AG09319 (cell line): Measurements from ENCODE around the gene ADAM11.

Experiments
- DNase-seq: peaks from one replicate; pipeline ENCODE4 v3.0.0-alpha.2; 2010; ENCODE audit warnings: low read depth; ENCODE audit errors: extremely low read depth
- TF ChIP-seq, protein P1 (sequence below): IDR thresholded peaks from 2 replicates; pipeline ENCODE4 v1.5.1; 2011; ENCODE audit warnings: low read depth, mild to moderate bottlenecking, inconsistent platforms, low read length, moderate library complexity

Gene ADAM11

DNA sequence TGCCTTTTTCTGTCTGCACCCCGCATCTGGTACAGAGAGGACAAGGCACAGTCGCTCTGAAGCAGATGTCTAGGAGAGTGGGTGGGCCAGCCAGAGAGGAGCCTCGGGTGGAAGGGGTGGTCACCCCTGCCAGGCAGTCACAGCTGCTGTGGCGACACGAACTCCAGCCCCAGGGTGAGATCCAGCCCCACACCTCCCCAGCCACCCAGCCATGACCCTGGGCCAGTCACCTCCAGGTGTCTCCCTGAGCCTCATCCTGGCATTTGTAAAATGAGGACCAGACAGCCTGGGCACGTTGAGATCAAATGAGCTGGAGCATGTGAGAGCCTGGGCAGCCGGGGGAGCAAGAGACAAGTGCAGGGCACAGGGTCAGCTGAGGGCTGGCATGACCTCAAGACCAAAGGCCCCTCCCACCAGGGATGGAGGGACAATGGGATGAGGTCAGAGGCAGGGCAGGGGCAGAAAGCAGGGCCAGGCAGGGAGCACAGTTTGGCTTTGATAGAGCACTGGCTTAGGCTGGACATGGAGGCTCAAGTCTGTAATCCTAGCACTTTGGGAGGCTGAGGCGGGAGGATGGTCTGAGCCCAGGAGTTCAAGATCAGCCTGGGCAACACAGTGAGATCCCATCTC is 7.7 kb downstream of the ADAM11 start:
- TF ChIP-seq, protein P1, sequence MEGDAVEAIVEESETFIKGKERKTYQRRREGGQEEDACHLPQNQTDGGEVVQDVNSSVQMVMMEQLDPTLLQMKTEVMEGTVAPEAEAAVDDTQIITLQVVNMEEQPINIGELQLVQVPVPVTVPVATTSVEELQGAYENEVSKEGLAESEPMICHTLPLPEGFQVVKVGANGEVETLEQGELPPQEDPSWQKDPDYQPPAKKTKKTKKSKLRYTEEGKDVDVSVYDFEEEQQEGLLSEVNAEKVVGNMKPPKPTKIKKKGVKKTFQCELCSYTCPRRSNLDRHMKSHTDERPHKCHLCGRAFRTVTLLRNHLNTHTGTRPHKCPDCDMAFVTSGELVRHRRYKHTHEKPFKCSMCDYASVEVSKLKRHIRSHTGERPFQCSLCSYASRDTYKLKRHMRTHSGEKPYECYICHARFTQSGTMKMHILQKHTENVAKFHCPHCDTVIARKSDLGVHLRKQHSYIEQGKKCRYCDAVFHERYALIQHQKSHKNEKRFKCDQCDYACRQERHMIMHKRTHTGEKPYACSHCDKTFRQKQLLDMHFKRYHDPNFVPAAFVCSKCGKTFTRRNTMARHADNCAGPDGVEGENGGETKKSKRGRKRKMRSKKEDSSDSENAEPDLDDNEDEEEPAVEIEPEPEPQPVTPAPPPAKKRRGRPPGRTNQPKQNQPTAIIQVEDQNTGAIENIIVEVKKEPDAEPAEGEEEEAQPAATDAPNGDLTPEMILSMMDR: no peak
- DNase-seq: no peak

DNA sequence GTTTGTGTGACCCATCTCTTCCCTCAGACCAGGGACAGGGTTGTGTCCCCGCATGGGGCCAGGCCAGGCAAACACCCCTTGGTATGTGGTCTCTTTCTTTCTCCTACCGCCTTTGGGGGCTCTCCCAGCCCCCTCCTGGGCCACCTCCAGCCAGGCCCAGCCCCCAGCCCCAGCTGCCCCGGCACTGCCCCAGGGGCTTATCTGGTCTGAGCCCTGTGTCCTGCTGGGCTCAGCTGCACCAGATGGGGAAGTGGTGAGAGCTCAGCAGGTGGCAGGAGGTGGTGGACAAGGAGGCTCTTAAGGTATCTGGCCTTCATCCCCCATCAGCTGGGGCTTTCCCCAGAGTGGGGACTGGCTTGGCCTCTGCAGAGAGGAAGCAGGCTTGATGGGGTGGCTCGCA is 8.7 kb downstream of the ADAM11 start:
- DNase-seq: no peak
- TF ChIP-seq, protein P1: no peak

DNA sequence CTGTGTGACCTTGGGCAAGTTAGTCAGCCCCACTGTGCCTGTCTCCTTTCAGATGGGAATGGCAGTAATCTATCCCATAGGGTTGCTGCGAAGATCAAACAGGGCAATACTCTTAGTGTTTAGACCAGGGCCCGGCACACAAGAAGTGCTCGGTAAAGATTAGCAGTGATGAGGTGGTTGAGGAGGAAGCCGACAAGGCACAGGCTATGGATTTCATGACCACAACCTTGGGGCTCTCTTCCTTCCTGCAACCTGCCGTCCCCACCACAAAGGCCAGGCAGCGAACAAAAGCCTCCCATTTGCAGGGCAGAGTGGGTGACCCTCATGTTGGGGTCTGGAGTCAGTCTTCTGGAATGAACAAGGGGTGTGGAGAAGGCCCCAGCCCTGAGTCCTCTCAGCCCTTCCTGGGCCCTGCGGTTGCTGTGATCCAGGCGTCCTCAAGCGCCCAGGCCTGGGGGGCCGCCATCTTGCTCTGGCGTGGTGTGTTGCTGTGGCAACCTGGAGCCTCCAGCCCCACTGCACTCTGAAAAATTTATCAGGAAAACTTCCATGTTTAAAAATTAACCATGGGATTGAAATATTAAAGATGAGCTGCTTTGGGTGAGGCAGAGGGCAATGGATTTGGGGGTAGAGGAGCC is 9.8 kb downstream of the ADAM11 start:
- DNase-seq: no peak
- TF ChIP-seq, protein P1: no peak

DNA sequence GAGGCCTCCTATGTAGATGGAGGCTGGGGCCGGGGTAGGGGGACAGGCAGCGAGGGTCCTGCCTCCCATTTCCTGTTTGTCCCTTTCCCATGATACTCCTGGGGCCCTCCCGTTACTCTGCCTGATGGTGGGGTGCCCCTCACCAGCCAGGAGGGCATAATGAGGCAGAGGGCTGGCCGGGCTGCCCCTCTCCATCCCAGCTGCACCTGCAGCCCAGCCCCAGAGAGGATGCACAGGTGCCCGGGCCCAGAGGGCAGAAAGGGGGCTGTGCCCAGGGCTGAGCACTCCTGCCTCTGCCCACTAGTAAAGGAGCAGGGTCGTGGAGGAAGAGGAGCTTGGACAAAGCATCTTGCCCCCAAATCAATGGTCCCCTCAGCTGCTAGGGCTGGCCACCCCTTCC is 10.4 kb downstream of the ADAM11 start:
- no peak for DNase-seq

DNA sequence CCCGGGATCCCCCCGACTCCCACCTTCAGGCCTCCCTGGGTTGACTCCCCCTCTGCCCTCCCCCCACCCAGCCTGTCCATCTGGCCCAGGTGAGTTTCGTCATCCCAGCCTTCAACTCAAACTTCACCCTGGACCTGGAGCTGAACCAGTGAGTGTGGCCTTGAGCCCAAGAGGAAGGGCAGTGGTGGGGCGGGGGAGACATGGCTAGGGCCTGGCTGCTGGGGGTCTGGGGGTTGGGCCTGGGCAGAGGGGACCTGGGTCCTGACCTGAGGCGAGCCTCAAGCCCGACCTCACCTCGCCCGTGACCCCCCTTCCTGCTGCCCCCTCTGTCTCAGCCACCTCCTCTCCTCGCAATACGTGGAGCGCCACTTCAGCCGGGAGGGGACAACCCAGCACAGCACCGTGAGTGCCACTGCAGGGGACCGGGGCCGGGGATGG is 10.9 kb downstream of the ADAM11 start:
- TF ChIP-seq, protein P1: no peak
- DNase-seq: no peak

More for the DNA sequence above, 10.4 kb downstream of the ADAM11 start:
- TF ChIP-seq, protein P1: no peak

DNA sequence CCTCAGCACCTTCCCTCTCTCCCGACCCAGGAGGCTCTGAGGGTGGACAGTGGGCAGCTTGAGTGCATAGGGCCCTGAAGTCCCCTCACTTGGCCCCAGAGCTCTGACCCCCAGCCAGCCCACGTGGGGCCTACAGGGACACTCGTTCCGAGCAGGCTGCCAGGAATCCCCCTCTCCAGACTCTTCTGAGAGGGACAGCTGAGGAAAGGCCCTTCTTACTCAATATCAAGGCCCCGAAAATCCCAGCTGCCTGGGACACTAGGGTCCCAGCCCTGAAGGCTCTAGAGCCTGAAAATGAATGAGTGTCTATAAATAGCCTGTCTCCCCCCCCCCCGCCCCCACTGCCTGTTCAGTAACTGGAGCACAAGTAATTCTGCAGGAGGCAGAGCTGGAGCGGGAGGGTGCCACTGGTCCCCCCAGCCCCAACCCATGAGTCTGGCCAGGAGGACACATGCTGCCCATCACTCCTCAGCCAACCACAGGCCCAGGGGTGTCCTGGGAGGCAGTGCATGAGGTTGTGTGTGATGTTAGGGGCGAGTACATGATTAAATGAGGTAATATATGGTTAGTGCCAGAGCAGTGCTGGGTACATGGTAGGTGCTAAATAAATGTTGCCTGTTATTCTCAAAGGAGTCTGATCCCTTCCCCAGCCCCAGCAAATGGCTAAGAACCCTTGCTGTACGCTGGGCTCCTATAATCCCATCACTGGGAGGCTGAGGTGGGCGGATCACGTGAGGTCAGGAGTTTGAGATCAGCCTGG is 11.6 kb downstream of the ADAM11 start:
- TF ChIP-seq, protein P1: no peak
- no peak for DNase-seq
